GM23338 (cell line): ENCODE results near the gene IL17C. TPM values are rescaled to one million over a fixed set of nuclear protein-coding genes. Genes with fewer than 3 reads are reported as not detected.

Source experiments
- ATAC-seq: fragments of 200-7000 bp; cut with Tn5 transposase; 3 replicates; pipeline ENCODE4 v1.9.1; 2020
- DNase-seq: peaks from one replicate; pipeline ENCODE4 v3.0.0-alpha.2; 2015; ENCODE audit warnings: low spot score
- H2AFZ ChIP-seq: fragments of 200-600 bp; sonication (generic); 2 replicates; pipeline ENCODE4 v1.8.0; 2016; ENCODE audit warnings: antibody characterized with exemption, mild to moderate bottlenecking, moderate library complexity
- H3F3A ChIP-seq: fragments of 200-600 bp; sonication (generic); replicated peaks from 2 replicates; pipeline ENCODE4 v1.8.0; 2017; ENCODE audit warnings: antibody characterized with exemption, mixed run types, low read depth
- H3K27ac ChIP-seq: fragments of 200-600 bp; sonication (generic); 2 replicates; pipeline ENCODE4 v1.6.1; 2016; ENCODE audit warnings: low read depth
- H3K27me3 ChIP-seq: fragments of 200-600 bp; sonication (generic); 2 replicates; pipeline ENCODE4 v1.8.0; 2016; ENCODE audit warnings: mild to moderate bottlenecking, mixed run types, moderate library complexity; ENCODE audit not compliant: insufficient read depth
- H3K36me3 ChIP-seq: fragments of 200-600 bp; sonication (generic); 2 replicates; pipeline ENCODE4 v1.8.0; 2016; ENCODE audit warnings: mild to moderate bottlenecking; ENCODE audit not compliant: insufficient read depth
- H3K4me1 ChIP-seq: fragments of 200-600 bp; sonication (generic); 2 replicates; pipeline ENCODE4 v1.8.0; 2016; ENCODE audit warnings: mild to moderate bottlenecking, moderate library complexity; ENCODE audit not compliant: insufficient read depth
- H3K4me2 ChIP-seq: fragments of 200-600 bp; sonication (generic); 2 replicates; pipeline ENCODE4 v1.7.1; 2017; ENCODE audit warnings: mixed run types
- H3K4me3 ChIP-seq: fragments of 200-600 bp; sonication (generic); 2 replicates; pipeline ENCODE4 v1.6.1; 2016; ENCODE audit warnings: mixed run types
- H3K79me2 ChIP-seq: fragments of 200-600 bp; sonication (generic); replicated peaks from 2 replicates; pipeline ENCODE4 v1.8.0; 2017; ENCODE audit warnings: mild to moderate bottlenecking; ENCODE audit not compliant: insufficient read depth
- H3K9me2 ChIP-seq: fragments of 200-600 bp; sonication (generic); 2 replicates; pipeline ENCODE4 v1.8.0; 2017; ENCODE audit not compliant: insufficient read depth
- H4K20me1 ChIP-seq: fragments of 200-600 bp; sonication (generic); replicated peaks from 2 replicates; pipeline ENCODE4 v1.8.0; 2017; ENCODE audit warnings: mild to moderate bottlenecking; ENCODE audit not compliant: insufficient read depth
- H3K27ac Mint-ChIP-seq: 2 replicates; pipeline ENCODE4 v1.8.0; 2020; ENCODE audit warnings: inconsistent platforms, mild to moderate bottlenecking, moderate library complexity, mixed read lengths
- H3K27me3 Mint-ChIP-seq: 3 replicates; pipeline ENCODE4 v1.8.0; 2022; ENCODE audit warnings: low read depth, mild to moderate bottlenecking, moderate library complexity, mixed read lengths, inconsistent platforms; ENCODE audit not compliant: insufficient read depth, poor library complexity
- H3K36me3 Mint-ChIP-seq: 3 replicates; pipeline ENCODE4 v1.8.0; 2021; ENCODE audit warnings: low read depth, mild to moderate bottlenecking, inconsistent platforms, moderate library complexity, mixed read lengths
- H3K4me1 Mint-ChIP-seq: 3 replicates; pipeline ENCODE4 v1.8.0; 2020; ENCODE audit warnings: mild to moderate bottlenecking, inconsistent platforms, mixed read lengths
- H3K4me3 Mint-ChIP-seq: 3 replicates; pipeline ENCODE4 v1.8.0; 2021; ENCODE audit warnings: moderate library complexity, mild to moderate bottlenecking, inconsistent platforms, mixed read lengths
- H3K9me3 Mint-ChIP-seq: 3 replicates; pipeline ENCODE4 v1.8.0; 2020; ENCODE audit warnings: moderate library complexity, mild to moderate bottlenecking, inconsistent platforms, mixed read lengths
- CREB1 ChIP-seq: fragments of 250-450 bp; sonication (Bioruptor Pico); IDR thresholded peaks from 2 replicates; pipeline ENCODE4 v1.5.0; 2020; ENCODE audit warnings: low read depth, mild to moderate bottlenecking, moderate library complexity
- CTCF ChIP-seq, 2 experiments: fragments of 200-600 bp in 1 of 2; sonication (generic) in 1 of 2; conservative IDR thresholded peaks; 2 replicates each; pipeline versions ENCODE4 v1.5.1 to v1.6.1; 2016 to 2017; ENCODE audit warnings: antibody characterized with exemption in 2 of 2, low read depth in 2 of 2, mild to moderate bottlenecking in 2 of 2, moderate library complexity in 1 of 2
- EZH2 ChIP-seq: fragments of 200-600 bp; sonication (generic); IDR thresholded peaks from one replicate; pipeline ENCODE4 v1.8.0; 2017; ENCODE audit warnings: antibody characterized with exemption, mild to moderate bottlenecking, low read depth; ENCODE audit not compliant: unreplicated experiment
- EZH2phosphoT487 ChIP-seq: fragments of 200-600 bp; sonication (generic); IDR thresholded peaks from one replicate; pipeline ENCODE4 v1.8.1; 2018; ENCODE audit warnings: antibody characterized with exemption; ENCODE audit not compliant: unreplicated experiment
- JUNB ChIP-seq: IDR thresholded peaks from one replicate; pipeline ENCODE4 v1.6.1; 2016; ENCODE audit warnings: antibody characterized with exemption; ENCODE audit not compliant: unreplicated experiment
- NANOG ChIP-seq: IDR thresholded peaks from 2 replicates; pipeline ENCODE4 v1.6.1; 2016; ENCODE audit warnings: antibody characterized with exemption, borderline replicate concordance
- POLR2AphosphoS5 ChIP-seq: IDR thresholded peaks from 2 replicates; pipeline ENCODE4 v1.6.1; 2016; ENCODE audit warnings: antibody characterized with exemption, low read depth
- REST ChIP-seq: IDR thresholded peaks from one replicate; pipeline ENCODE4 v1.6.1; 2018; ENCODE audit warnings: antibody characterized with exemption; ENCODE audit not compliant: unreplicated experiment
- STAT1 ChIP-seq: IDR thresholded peaks from one replicate; pipeline ENCODE4 v1.6.1; 2016; ENCODE audit warnings: antibody characterized with exemption; ENCODE audit not compliant: unreplicated experiment
- ZNF114 ChIP-seq: fragments of 250-450 bp; sonication (Bioruptor Pico); IDR thresholded peaks from 2 replicates; pipeline ENCODE4 v1.5.0; 2020; ENCODE audit warnings: mild to moderate bottlenecking, moderate library complexity
- ZNF331 ChIP-seq: fragments of 250-450 bp; sonication (Bioruptor Pico); IDR thresholded peaks from 2 replicates; pipeline ENCODE4 v1.5.0; 2020; ENCODE audit warnings: low read depth, mild to moderate bottlenecking, moderate library complexity
- ZNF462 ChIP-seq: fragments of 250-450 bp; sonication (Bioruptor Pico); IDR thresholded peaks from 2 replicates; pipeline ENCODE4 v1.5.0; 2020; ENCODE audit warnings: mild to moderate bottlenecking, moderate library complexity
- polyA plus RNA-seq: library from polyadenylated mRNA; unstranded; fragments of >200 nt; fragmentation: Nextera tagmentation; extraction: Ambion mirVana; gene quantifications from 2 replicates; pipeline ENCODE4 v1.2.1, GENCODE V29; 2016
- total RNA-seq: library from RNA; depleted of rRNA; stranded (reverse); fragments of >200 nt; shearing (Covaris generic); gene quantifications from 2 replicates; pipeline ENCODE4 v1.2.3, GENCODE V29; 2014
- TF ChIP-seq, protein P1 (sequence below): IDR thresholded peaks from 2 replicates; pipeline ENCODE4 v1.6.1; 2016; ENCODE audit warnings: antibody characterized with exemption

Gene IL17C
- total and polyA plus RNA-seq, 2 experiments from 2014 or later: 2.7 to 3.9 TPM

DNA sequence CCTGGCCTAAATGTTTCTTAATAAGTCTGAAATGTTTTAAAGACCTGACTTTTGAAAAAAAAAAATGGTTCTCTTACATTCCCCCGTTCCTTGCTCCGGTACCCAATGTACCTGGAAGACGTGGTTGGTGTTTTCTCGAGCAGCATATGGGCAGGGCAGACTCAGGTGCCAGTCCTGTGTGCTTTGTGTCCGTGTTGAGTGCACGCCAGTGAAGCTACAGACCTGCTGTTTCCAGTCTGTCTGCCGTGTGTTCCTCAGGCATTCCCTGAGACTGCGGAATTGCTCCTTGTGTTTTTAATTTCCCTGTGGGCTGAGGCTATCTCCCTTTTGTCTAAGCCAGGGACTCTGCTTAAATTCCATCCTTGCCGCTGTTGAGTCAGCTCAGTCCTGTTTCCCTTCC is 11.7 kb upstream of the IL17C start:
- H3F3A ChIP-seq: no peaks in the 10 kb centered on the region; the same call in 1 of the 2 replicates

More for the DNA sequence above, 11.7 kb upstream of the IL17C start:
- TF ChIP-seq JUNB (no peak), CREB1 (CRISPR knock-in tag) (no peak), REST (no peak), POLR2AphosphoS5 (no peak), EZH2phosphoT487 (no peak), CTCF (conservative IDR thresholded peaks at IDR 0.05; ENCODE audit: low read depth in 2 of 2) (no peak), EZH2 (no peak), ZNF331 (CRISPR knock-in tag) (no peak), STAT1 (no peak), ZNF462 (CRISPR knock-in tag) (no peak), ZNF114 (no peak), NANOG (no peak)
- TF ChIP-seq, protein P1, sequence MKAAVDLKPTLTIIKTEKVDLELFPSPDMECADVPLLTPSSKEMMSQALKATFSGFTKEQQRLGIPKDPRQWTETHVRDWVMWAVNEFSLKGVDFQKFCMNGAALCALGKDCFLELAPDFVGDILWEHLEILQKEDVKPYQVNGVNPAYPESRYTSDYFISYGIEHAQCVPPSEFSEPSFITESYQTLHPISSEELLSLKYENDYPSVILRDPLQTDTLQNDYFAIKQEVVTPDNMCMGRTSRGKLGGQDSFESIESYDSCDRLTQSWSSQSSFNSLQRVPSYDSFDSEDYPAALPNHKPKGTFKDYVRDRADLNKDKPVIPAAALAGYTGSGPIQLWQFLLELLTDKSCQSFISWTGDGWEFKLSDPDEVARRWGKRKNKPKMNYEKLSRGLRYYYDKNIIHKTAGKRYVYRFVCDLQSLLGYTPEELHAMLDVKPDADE: no peak
- no peak overlapping the region for H3K4me3 Mint-ChIP-seq
- H3K9me2 ChIP-seq: no peaks in the 10 kb centered on the region
- no peak for DNase-seq
- no peak overlapping the region for H3K4me3 ChIP-seq
- H2AFZ ChIP-seq: no peak overlapping the region
- no peaks in the 10 kb centered on the region for H3K79me2 ChIP-seq
- H3K27ac Mint-ChIP-seq: no peak overlapping the region
- H3K4me2 ChIP-seq: no peak overlapping the region
- H3K9me3 Mint-ChIP-seq: no peaks in the 10 kb centered on the region
- H3K4me1 Mint-ChIP-seq: peaks cover 19% of the 10 kb centered on the region
- no peak for ATAC-seq
- peaks cover 14% of the 10 kb centered on the region for H3K27me3 Mint-ChIP-seq
- H3K36me3 ChIP-seq: peaks cover 13% of the 10 kb centered on the region; the same call in 1 of the 2 replicates
- H3K27me3 ChIP-seq: no peaks in the 10 kb centered on the region
- H4K20me1 ChIP-seq: 0 out of 2 replicates have a peak, but pooled peaks cover 5% of the 10 kb centered on the region
- peaks cover 3% of the 10 kb centered on the region; the same call in 1 of the 2 replicates for H3K4me1 ChIP-seq
- peaks cover 57% of the 10 kb centered on the region for H3K36me3 Mint-ChIP-seq
- H3K27ac ChIP-seq: 0 out of 2 replicates have a peak overlapping the region, but pooled peaks have one; percentile 39
